Fibroblast of lung (primary cell): ENCODE results near the gene HTR3D. TPM values are rescaled to one million over a fixed set of nuclear protein-coding genes. Genes with fewer than 3 reads are reported as not detected.

Source experiments
- DNase-seq, 2 donors: peaks; one replicate each; pipeline versions ENCODE4 v3.0.0 to v3.0.0-alpha.2; 2010; ENCODE audit warnings: low read depth in 2 of 2
- H2AFZ ChIP-seq: 2 replicates; pipeline ENCODE4 v1.5.1; 2012; ENCODE audit warnings: low read length, control low read depth, inconsistent platforms
- H3K27ac ChIP-seq: 2 replicates; pipeline ENCODE4 v1.5.1; 2011; ENCODE audit warnings: low read length, control low read depth; ENCODE audit not compliant: insufficient read depth
- H3K27me3 ChIP-seq: 2 replicates; pipeline ENCODE4 v1.5.1; 2011; ENCODE audit warnings: mild to moderate bottlenecking, low read length; ENCODE audit not compliant: control insufficient read depth, insufficient read depth
- H3K36me3 ChIP-seq: 2 replicates; pipeline ENCODE4 v1.5.1; 2011; ENCODE audit warnings: low read length; ENCODE audit not compliant: control insufficient read depth, insufficient read depth
- H3K4me1 ChIP-seq: 2 replicates; pipeline ENCODE4 v1.5.1; 2011; ENCODE audit warnings: low read length; ENCODE audit not compliant: control insufficient read depth, insufficient read depth; ENCODE audit errors: extremely low read depth
- H3K4me2 ChIP-seq: 2 replicates; pipeline ENCODE4 v1.5.1; 2011; ENCODE audit warnings: low read length, control low read depth; ENCODE audit not compliant: insufficient read depth; ENCODE audit errors: extremely low read depth
- H3K4me3 ChIP-seq, 4 experiments: fragments of 200-600 bp in 1 of 4; sonication (generic) in 1 of 4; replicated peaks in 1 of 4; 2 replicates each; pipeline ENCODE4 v1.5.1; 2011 to 2016; ENCODE audit warnings: low read length in 4 of 4, low read depth in 3 of 4, mild to moderate bottlenecking in 3 of 4, control low read depth in 2 of 4, inconsistent platforms in 1 of 4, mixed read lengths in 1 of 4; ENCODE audit not compliant: insufficient read depth in 1 of 4; ENCODE audit errors: control extremely low read depth in 1 of 4
- H3K79me2 ChIP-seq: 2 replicates; pipeline ENCODE4 v1.5.1; 2012; ENCODE audit warnings: mild to moderate bottlenecking, low read length, inconsistent platforms; ENCODE audit not compliant: control insufficient read depth, insufficient read depth
- H3K9ac ChIP-seq: 2 replicates; pipeline ENCODE4 v1.5.1; 2011; ENCODE audit warnings: mild to moderate bottlenecking, low read length, control low read depth; ENCODE audit not compliant: insufficient read depth
- H3K9me3 ChIP-seq: 2 replicates; pipeline ENCODE4 v1.5.1; 2012; ENCODE audit warnings: low read depth, low read length; ENCODE audit not compliant: control insufficient read depth, insufficient read depth
- H4K20me1 ChIP-seq: 2 replicates; pipeline ENCODE4 v1.5.1; 2011; ENCODE audit warnings: low read length; ENCODE audit not compliant: control insufficient read depth, insufficient read depth; ENCODE audit errors: extremely low read depth
- CTCF ChIP-seq, 2 donors: IDR thresholded peaks in 1 of 2; conservative IDR thresholded peaks in 1 of 2; 1 replicate in 1 of 2; 2 replicates in 1 of 2; pipeline ENCODE4 v1.5.1; 2011 to 2012; ENCODE audit warnings: low read length in 2 of 2, control low read depth in 1 of 2, inconsistent platforms in 1 of 2, low read depth in 1 of 2, mild to moderate bottlenecking in 1 of 2
- EZH2 ChIP-seq: IDR thresholded peaks from 2 replicates; pipeline ENCODE4 v1.5.1; 2012; ENCODE audit warnings: low read length, control low read depth, mild to moderate bottlenecking; ENCODE audit errors: missing control alignments
- polyA plus RNA-seq, 2 donors: library from polyadenylated mRNA; depleted of rRNA in 1 of 2; stranded (reverse) in 1 of 2; unstranded in 1 of 2; fragments of >200 nt; gene quantifications; 2 replicates each; pipeline ENCODE4 v1.2.1, GENCODE V29; 2011 to 2012; ENCODE audit warnings: missing spikeins in 1 of 2
- total RNA-seq: library from RNA; depleted of rRNA; stranded (reverse); fragments of >200 nt; gene quantifications from 2 replicates; pipeline ENCODE4 v1.2.1, GENCODE V29; 2014

The HTR3D gene
- total and polyA plus RNA-seq, 2 donors (not counting 1 experiment from before 2014, with no cell fraction given) = not detected

GRCh38 chr3:183988216-183988790 is 43.2 kb upstream of the HTR3D start:
- Histone ChIP-seq H3K79me2 (no peaks in the 10 kb centered on the region), H3K4me3 (no peak overlapping the region), H4K20me1 (no peaks in the 10 kb centered on the region), H2AFZ (no peak overlapping the region), H3K9ac (no peak overlapping the region), H3K4me2 (no peak overlapping the region), H3K9me3 (no peaks in the 10 kb centered on the region), H3K4me1 (no peaks in the 10 kb centered on the region), H3K36me3 (peaks cover 1% of the 10 kb centered on the region), H3K27me3 (no peaks in the 10 kb centered on the region), H3K27ac (no peak overlapping the region)
- peak; percentile 49 to 77 for DNase-seq
- TF ChIP-seq EZH2 (no peak), CTCF (conservative IDR thresholded peaks at IDR 0.05 in 1 of 2, IDR thresholded peaks at IDR 0.05 in 1 of 2; ENCODE audit: low read depth in 1 of 2, low read length in 2 of 2) (no peak)

GRCh38 chr3:183991403-183991802 is 40.1 kb upstream of the HTR3D start:
- Histone ChIP-seq H3K36me3 (peaks cover 1% of the 10 kb centered on the region), H3K9me3 (no peaks in the 10 kb centered on the region), H4K20me1 (no peaks in the 10 kb centered on the region), H3K4me2 (no peak overlapping the region), H3K79me2 (no peaks in the 10 kb centered on the region), H3K27me3 (no peaks in the 10 kb centered on the region), H2AFZ (no peak overlapping the region), H3K27ac (no peak overlapping the region), H3K9ac (no peak overlapping the region), H3K4me3 (no peak overlapping the region), H3K4me1 (no peaks in the 10 kb centered on the region)
- no peak for TF ChIP-seq EZH2
- TF ChIP-seq CTCF (conservative IDR thresholded peaks at IDR 0.05 in 1 of 2, IDR thresholded peaks at IDR 0.05 in 1 of 2; ENCODE audit: low read depth in 1 of 2, low read length in 2 of 2) = no peak
- DNase-seq = no peak

GRCh38 chr3:184001761-184002160 is 29.8 kb upstream of the HTR3D start:
- no peak overlapping the region for H3K27ac ChIP-seq
- H4K20me1 ChIP-seq = no peaks in the 10 kb centered on the region
- no peaks in the 10 kb centered on the region for H3K9me3 ChIP-seq
- no peak overlapping the region for H2AFZ ChIP-seq
- TF ChIP-seq EZH2 (no peak), CTCF (conservative IDR thresholded peaks at IDR 0.05 in 1 of 2, IDR thresholded peaks at IDR 0.05 in 1 of 2; ENCODE audit: low read depth in 1 of 2, low read length in 2 of 2) (no peak)
- peaks cover 2% of the 10 kb centered on the region for H3K79me2 ChIP-seq
- H3K36me3 ChIP-seq = no peaks in the 10 kb centered on the region
- no peaks in the 10 kb centered on the region for H3K27me3 ChIP-seq
- no peak for DNase-seq
- H3K9ac ChIP-seq = no peak overlapping the region
- H3K4me1 ChIP-seq = peaks cover 5% of the 10 kb centered on the region
- no peak overlapping the region for H3K4me2 ChIP-seq
- no peak overlapping the region for H3K4me3 ChIP-seq
